ENCODE measurements around the gene RABL6.
"Not testable (repeated sequence)": the region's sequence is repeated elsewhere in the genome, so short reads cannot be mapped to it uniquely, and the experiment has no call there.

The RABL6 gene

DNA sequence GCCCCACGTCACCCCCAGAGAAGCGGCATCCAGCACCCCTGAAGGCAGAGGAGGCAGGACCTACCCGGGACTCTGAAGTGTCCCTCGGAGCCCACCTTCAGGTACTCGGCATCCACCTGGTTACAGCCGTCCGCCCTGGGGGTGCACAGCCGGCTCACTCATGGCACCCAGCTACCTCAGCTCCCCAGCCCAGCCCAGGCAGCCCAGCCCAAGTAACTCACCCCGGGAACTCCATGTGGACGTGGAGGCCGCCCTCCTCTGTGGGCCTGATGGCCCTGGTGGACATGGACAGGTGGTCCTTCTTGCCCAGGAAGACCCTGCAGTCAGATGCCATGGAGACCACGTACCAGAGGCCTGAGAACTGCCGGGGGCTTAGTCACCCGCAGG is 44.1 kb upstream of the RABL6 start:
- Histone ChIP-seq H3K4me3 (IDR thresholded peaks at IDR 0.05; ENCODE audit: insufficient read depth, low read depth, low read length) (no peak overlapping the region), H3K27me3 (ENCODE audit: insufficient read depth, low read depth) (peaks cover 26% of the 10 kb centered on the region), H3K27ac (no peak overlapping the region), H2AFZ (ENCODE audit: low read depth) (no peak overlapping the region), H3K4me2 (no peak overlapping the region), H3K4me1 (ENCODE audit: low read depth, poor library complexity, severe bottlenecking) (peaks cover 56% of the 10 kb centered on the region), H4K20me1 (ENCODE audit: insufficient read depth) (no peaks in the 10 kb centered on the region), H3K36me3 (ENCODE audit: insufficient read depth) (no peaks in the 10 kb centered on the region), H3K79me2 (ENCODE audit: insufficient read depth, low read depth) (no peaks in the 10 kb centered on the region), H3K9ac (no peak overlapping the region)
- TF ChIP-seq, protein P1, sequence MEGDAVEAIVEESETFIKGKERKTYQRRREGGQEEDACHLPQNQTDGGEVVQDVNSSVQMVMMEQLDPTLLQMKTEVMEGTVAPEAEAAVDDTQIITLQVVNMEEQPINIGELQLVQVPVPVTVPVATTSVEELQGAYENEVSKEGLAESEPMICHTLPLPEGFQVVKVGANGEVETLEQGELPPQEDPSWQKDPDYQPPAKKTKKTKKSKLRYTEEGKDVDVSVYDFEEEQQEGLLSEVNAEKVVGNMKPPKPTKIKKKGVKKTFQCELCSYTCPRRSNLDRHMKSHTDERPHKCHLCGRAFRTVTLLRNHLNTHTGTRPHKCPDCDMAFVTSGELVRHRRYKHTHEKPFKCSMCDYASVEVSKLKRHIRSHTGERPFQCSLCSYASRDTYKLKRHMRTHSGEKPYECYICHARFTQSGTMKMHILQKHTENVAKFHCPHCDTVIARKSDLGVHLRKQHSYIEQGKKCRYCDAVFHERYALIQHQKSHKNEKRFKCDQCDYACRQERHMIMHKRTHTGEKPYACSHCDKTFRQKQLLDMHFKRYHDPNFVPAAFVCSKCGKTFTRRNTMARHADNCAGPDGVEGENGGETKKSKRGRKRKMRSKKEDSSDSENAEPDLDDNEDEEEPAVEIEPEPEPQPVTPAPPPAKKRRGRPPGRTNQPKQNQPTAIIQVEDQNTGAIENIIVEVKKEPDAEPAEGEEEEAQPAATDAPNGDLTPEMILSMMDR (conservative IDR thresholded peaks at IDR 0.05; ENCODE audit: low read depth, low read length): no peak

DNA sequence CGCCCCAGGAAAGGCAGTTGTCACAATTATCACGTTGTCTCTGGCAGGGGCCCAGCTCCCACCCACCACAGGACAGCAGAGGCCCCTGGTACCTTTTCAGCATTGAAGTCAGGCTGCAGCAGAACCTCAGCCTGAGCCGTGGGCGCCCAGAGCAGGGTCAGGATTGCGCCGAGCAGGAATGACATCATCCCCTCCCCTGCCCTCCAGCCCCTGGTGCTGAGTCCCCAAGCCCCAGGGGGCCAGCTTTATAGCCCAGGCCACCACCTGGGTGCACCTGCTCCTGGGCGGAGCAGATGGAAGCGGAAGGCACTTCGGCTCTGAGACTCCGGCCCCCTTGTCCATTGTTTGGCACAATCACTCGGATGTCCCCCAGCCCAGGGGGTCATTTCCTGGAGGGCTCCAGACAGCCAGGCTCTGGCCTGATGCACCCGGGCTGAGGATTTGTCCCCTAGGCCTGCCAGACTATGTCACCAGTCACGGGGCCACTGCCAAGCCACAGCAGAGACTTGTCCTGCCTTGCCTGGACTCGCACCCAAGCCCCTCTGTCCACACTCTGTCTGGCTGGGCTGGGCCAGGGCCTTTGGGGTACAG is 43.4 kb upstream of the RABL6 start, which contains the start of gene LCN15:
LCN15 (minus strand) TSS at position 218 of the 591 bp plus-strand sequence; CDS start at position 188, 30 bp downstream.
- Histone ChIP-seq H4K20me1 (ENCODE audit: insufficient read depth) (no peaks in the 10 kb centered on the region), H3K79me2 (ENCODE audit: insufficient read depth, low read depth) (no peaks in the 10 kb centered on the region), H3K4me3 (IDR thresholded peaks at IDR 0.05; ENCODE audit: insufficient read depth, low read depth, low read length) (no peak within 1 kb of the TSS), H3K9ac (no peak within 1 kb of the TSS), H3K4me1 (ENCODE audit: low read depth, poor library complexity, severe bottlenecking) (peaks cover 58% of the 10 kb centered on the region), H3K4me2 (peak within 1 kb of the TSS; percentile 73), H3K36me3 (ENCODE audit: insufficient read depth) (no peaks in the 10 kb centered on the region), H2AFZ (ENCODE audit: low read depth) (no peak within 1 kb of the TSS), H3K27me3 (ENCODE audit: insufficient read depth, low read depth) (peaks cover 26% of the 10 kb centered on the region), H3K27ac (no peak within 1 kb of the TSS)
- TF ChIP-seq, protein P1 (conservative IDR thresholded peaks at IDR 0.05; ENCODE audit: low read depth, low read length): no peak

DNA sequence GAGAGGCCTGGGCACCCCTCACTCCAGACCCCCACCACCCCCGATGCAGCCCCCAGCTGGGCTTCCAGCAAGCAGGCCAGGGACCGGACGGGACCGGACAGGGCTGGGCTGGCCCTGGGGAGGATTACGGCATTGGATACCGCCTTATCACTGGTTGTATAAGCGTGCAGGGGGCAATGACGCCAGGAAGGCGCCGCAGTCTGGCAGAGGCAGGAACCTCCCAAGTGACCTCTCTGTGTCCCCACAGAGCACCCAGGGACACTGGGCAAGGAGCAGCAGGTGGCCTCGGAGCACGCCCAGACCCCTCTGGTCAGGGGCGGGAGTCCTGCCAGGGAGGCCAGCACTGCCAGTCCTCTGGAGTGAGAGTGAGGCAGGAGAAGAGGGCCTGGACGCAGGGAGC is 42.7 kb upstream of the RABL6 start:
- peaks cover 58% of the 10 kb centered on the region for H3K4me1 ChIP-seq (ENCODE audit: low read depth, poor library complexity, severe bottlenecking)
- H3K9ac ChIP-seq: no peak overlapping the region
- no peak overlapping the region for H2AFZ ChIP-seq (ENCODE audit: low read depth)
- peak overlapping the region; percentile 73 for H3K4me2 ChIP-seq
- H3K4me3 ChIP-seq (IDR thresholded peaks at IDR 0.05; ENCODE audit: insufficient read depth, low read depth, low read length): no peak overlapping the region
- H3K36me3 ChIP-seq (ENCODE audit: insufficient read depth): no peaks in the 10 kb centered on the region
- TF ChIP-seq, protein P1 (conservative IDR thresholded peaks at IDR 0.05; ENCODE audit: low read depth, low read length): no peak
- H3K27me3 ChIP-seq (ENCODE audit: insufficient read depth, low read depth): peaks cover 25% of the 10 kb centered on the region
- H3K79me2 ChIP-seq (ENCODE audit: insufficient read depth, low read depth): no peaks in the 10 kb centered on the region
- H3K27ac ChIP-seq: no peak overlapping the region
- H4K20me1 ChIP-seq (ENCODE audit: insufficient read depth): no peaks in the 10 kb centered on the region

DNA sequence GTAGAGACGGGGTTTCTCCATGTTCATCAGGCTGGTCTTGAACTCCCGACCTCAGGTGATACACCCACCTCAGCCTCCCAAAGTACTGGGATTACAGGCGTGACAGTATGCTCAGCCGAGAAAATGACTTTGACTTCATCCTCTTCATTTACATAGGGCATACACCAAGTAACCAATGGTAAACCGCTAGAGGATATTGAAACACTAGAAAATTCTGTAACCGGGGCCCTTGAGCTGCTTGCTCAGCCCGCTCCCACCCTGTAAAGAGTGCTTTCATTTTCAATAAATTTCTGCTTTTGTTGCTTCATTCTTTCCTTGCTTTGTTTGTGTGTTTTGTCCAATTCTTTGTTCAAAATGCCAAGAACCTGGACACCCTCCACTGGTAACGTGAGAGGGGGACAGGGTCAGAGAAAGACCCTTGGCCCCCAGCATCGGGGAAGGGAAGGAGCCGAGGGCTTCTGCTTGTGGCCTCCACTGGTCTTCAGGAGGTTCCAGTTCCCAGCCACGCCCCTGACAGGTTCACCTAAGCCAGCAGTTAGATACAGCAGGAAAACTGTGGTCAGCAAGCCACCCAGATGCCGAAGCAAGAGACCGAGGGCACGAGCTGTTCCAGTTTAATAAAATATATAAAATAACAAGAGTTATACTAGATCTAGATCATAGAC is 41.9 kb upstream of the RABL6 start:
- peak overlapping the region; percentile 42; the same call in 1 of the 2 replicates for H2AFZ ChIP-seq (ENCODE audit: low read depth)
- H3K9ac ChIP-seq; H4K20me1 ChIP-seq (ENCODE audit: insufficient read depth); H3K36me3 ChIP-seq (ENCODE audit: insufficient read depth); H3K79me2 ChIP-seq (ENCODE audit: insufficient read depth, low read depth); H3K4me3 ChIP-seq (IDR thresholded peaks at IDR 0.05; ENCODE audit: insufficient read depth, low read depth, low read length): not testable (repeated sequence)
- peaks cover 55% of the 10 kb centered on the region for H3K4me1 ChIP-seq (ENCODE audit: low read depth, poor library complexity, severe bottlenecking)
- peaks cover 22% of the 10 kb centered on the region for H3K27me3 ChIP-seq (ENCODE audit: insufficient read depth, low read depth)
- H3K27ac ChIP-seq: 0 out of 2 replicates have a peak overlapping the region, but pooled peaks have one; percentile 2
- peak overlapping the region; percentile 73 for H3K4me2 ChIP-seq
